B cell (primary cell): ENCODE data around the gene SFMBT2.

Experiments
- EZH2 ChIP-seq: IDR thresholded peaks from 2 replicates; pipeline ENCODE4 v1.6.1; 2012; ENCODE audit warnings: borderline replicate concordance, low read depth, mild to moderate bottlenecking, moderate library complexity, low read length; ENCODE audit not compliant: insufficient read depth, poor library complexity, severe bottlenecking
- TF ChIP-seq, protein P1 (sequence below): fragments of 200-600 bp; IDR thresholded peaks from one replicate; pipeline ENCODE4 v1.8.0; 2022; ENCODE audit warnings: antibody characterized with exemption, mild to moderate bottlenecking

DNA sequence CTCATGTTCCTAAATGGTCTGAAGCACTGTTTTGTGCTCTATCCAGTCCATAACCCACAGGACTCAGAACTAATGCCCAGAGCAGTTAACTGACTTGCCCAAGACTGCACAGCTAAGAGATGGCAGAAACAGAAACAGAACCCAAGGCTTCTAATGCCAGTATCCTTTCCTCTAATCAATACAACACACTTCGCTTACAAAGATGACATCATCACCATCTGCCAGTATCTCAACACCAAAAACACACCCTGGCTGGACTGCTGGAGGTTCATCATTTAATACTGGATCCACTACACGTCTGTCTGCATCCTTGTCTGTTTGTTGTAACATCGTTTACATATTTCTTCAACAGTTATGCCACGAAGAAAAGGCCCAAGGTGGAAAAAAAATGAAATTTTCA, 165.3 kb downstream of the SFMBT2 start:
- TF ChIP-seq, protein P1, sequence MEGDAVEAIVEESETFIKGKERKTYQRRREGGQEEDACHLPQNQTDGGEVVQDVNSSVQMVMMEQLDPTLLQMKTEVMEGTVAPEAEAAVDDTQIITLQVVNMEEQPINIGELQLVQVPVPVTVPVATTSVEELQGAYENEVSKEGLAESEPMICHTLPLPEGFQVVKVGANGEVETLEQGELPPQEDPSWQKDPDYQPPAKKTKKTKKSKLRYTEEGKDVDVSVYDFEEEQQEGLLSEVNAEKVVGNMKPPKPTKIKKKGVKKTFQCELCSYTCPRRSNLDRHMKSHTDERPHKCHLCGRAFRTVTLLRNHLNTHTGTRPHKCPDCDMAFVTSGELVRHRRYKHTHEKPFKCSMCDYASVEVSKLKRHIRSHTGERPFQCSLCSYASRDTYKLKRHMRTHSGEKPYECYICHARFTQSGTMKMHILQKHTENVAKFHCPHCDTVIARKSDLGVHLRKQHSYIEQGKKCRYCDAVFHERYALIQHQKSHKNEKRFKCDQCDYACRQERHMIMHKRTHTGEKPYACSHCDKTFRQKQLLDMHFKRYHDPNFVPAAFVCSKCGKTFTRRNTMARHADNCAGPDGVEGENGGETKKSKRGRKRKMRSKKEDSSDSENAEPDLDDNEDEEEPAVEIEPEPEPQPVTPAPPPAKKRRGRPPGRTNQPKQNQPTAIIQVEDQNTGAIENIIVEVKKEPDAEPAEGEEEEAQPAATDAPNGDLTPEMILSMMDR: no peak
- TF ChIP-seq EZH2: no peak
